Sigmoid colon (tissue), 7 donors: ENCODE measurements around the gene NR3C2. TPM values are rescaled to one million over a fixed set of nuclear protein-coding genes. Genes with fewer than 3 reads are reported as not detected.

Experiments
- DNase-seq: peaks from one replicate; pipeline ENCODE4 v3.0.0-alpha.2; 2019
- H3K27ac ChIP-seq, 4 donors: fragments of 200-600 bp; sonication (generic); one replicate each; pipeline ENCODE4 v1.5.1; 2016 to 2019; ENCODE audit warnings: mild to moderate bottlenecking in 1 of 4
- H3K27me3 ChIP-seq, 3 donors: fragments of 200-600 bp; sonication (generic); one replicate each; pipeline ENCODE4 v1.5.1; 2019; ENCODE audit warnings: mild to moderate bottlenecking in 1 of 3
- H3K36me3 ChIP-seq, 4 donors: fragments of 200-600 bp; sonication (generic); one replicate each; pipeline ENCODE4 v1.5.1; 2016 to 2019
- H3K4me1 ChIP-seq, 4 donors: fragments of 200-600 bp; sonication (generic); one replicate each; pipeline ENCODE4 v1.5.1; 2017 to 2019
- H3K4me3 ChIP-seq, 4 donors: fragments of 200-600 bp; sonication (generic); one replicate each; pipeline ENCODE4 v1.5.1; 2017 to 2019; ENCODE audit warnings: mild to moderate bottlenecking in 2 of 4, moderate library complexity in 1 of 4
- H3K9me3 ChIP-seq, 4 donors: fragments of 200-600 bp in 3 of 4; sonication (generic) in 3 of 4; one replicate each; pipeline versions ENCODE4 v1.5.1 to v1.6.1; 2013 to 2019
- CTCF ChIP-seq, 4 experiments: fragments of 450-650 bp in 3 of 4; fragments of 200-600 bp in 1 of 4; IDR thresholded peaks; one replicate each; pipeline ENCODE4 v1.5.1; 2016 to 2019; ENCODE audit warnings: antibody characterized with exemption in 4 of 4, mild to moderate bottlenecking in 3 of 4, moderate library complexity in 2 of 4
- EP300 ChIP-seq, 4 donors: sonication (generic); formaldehyde crosslinking; IDR thresholded peaks; one replicate each; pipeline ENCODE4 v1.6.1; 2017; ENCODE audit warnings: antibody characterized with exemption in 4 of 4
- POLR2A ChIP-seq, 2 donors: fragments of 450-650 bp; IDR thresholded peaks; one replicate each; pipeline ENCODE4 v1.6.1; 2016; ENCODE audit warnings: antibody characterized with exemption in 2 of 2, mild to moderate bottlenecking in 2 of 2, moderate library complexity in 2 of 2
- POLR2AphosphoS5 ChIP-seq, 4 donors: sonication (generic); formaldehyde crosslinking; IDR thresholded peaks; one replicate each; pipeline ENCODE4 v1.6.1; 2017; ENCODE audit warnings: antibody characterized with exemption in 4 of 4
- WGBS, 2 donors: extraction: QIAGEN DNeasy Blood & Tissue Kit; methylation state at CpG; one replicate each; pipeline ENCODE4 v1.1.7; 2013; 5-methylcytosine and 5-hydroxymethylcytosine counted together
- intact Hi-C: fragments of 100-400 bp; cut with DNase I; formaldehyde crosslinking; loops from one replicate; pipeline ENCODE4 v1.15.1; 2023
- polyA plus RNA-seq, 3 donors: library from polyadenylated mRNA; stranded (reverse); fragments of 200-250 nt; gene quantifications; one replicate each; pipeline ENCODE4 v1.2.3, GENCODE V29; 2013
- total RNA-seq, 4 donors: library from RNA; depleted of rRNA; stranded (reverse); fragments of >200 nt; gene quantifications; one replicate each; pipeline ENCODE4 v1.1.0, GENCODE V29; 2016
- donor health status: healthy with polysubstance abuse.
- donor health status: Bipolar disorder and iron deficiency.
- donor health status: healthy.

Gene NR3C2
- total and polyA plus RNA-seq, 7 donors = 15.6 to 34.9 (median 23.4) TPM

- H3K36me3 ChIP-seq = no peaks in the 10 kb centered on the region
- peaks cover 0 to 58% (median 46%) of the 10 kb centered on the region in 4 donors for H3K4me1 ChIP-seq
- intact Hi-C loops = no loop called here
- peak overlapping the region in 3 of 4 donors; percentile 2 to 58 (median 56) for H3K27ac ChIP-seq
- no peak for DNase-seq
- H3K27me3 ChIP-seq = no peaks in the 10 kb centered on the region
- no peak for TF ChIP-seq POLR2A (IDR thresholded peaks at IDR 0.05)
- no peak for TF ChIP-seq EP300 (IDR thresholded peaks at IDR 0.05)
- TF ChIP-seq POLR2AphosphoS5 (IDR thresholded peaks at IDR 0.05) = peak in 3 of 4 donors; percentile 60 to 76 (median 64)
- no peak for TF ChIP-seq CTCF (IDR thresholded peaks at IDR 0.05)
- no peaks in the 10 kb centered on the region for H3K9me3 ChIP-seq
- 61 to 85% methylated on average over 3 of the region's 3 CpGs for WGBS, 2 donors
- H3K4me3 ChIP-seq = no peak overlapping the region
Measured at GRCh38 chr4:148211533-148211932, 230.7 kb downstream of the NR3C2 start.

GRCh38 chr4:148210661-148211060 lies 231.6 kb downstream of the NR3C2 start:
- Histone ChIP-seq H3K9me3 (no peaks in the 10 kb centered on the region), H3K27me3 (no peaks in the 10 kb centered on the region), H3K27ac (peak overlapping the region in 2 of 4 donors; percentile 56 to 58), H3K36me3 (no peaks in the 10 kb centered on the region), H3K4me1 (peaks cover 0 to 50% (median 40%) of the 10 kb centered on the region in 4 donors), H3K4me3 (no peak overlapping the region)
- intact Hi-C loops = no loop called here
- WGBS, 2 donors = 94 to 99% methylated on average over 1 of the region's 1 CpG
- DNase-seq = no peak
- TF ChIP-seq EP300 (IDR thresholded peaks at IDR 0.05) (no peak), CTCF (IDR thresholded peaks at IDR 0.05) (no peak), POLR2AphosphoS5 (IDR thresholded peaks at IDR 0.05) (no peak), POLR2A (IDR thresholded peaks at IDR 0.05) (no peak)

- Histone ChIP-seq H3K27me3 (no peaks in the 10 kb centered on the region), H3K4me3 (no peak overlapping the region), H3K4me1 (peaks cover 0 to 44% (median 40%) of the 10 kb centered on the region in 4 donors), H3K9me3 (no peaks in the 10 kb centered on the region), H3K36me3 (no peaks in the 10 kb centered on the region), H3K27ac (no peak overlapping the region)
- intact Hi-C loops = no loop called here
- DNase-seq = no peak
- WGBS, 2 donors = 97 to 98% methylated on average over 3 of the region's 3 CpGs
- TF ChIP-seq EP300 (IDR thresholded peaks at IDR 0.05) (no peak), CTCF (IDR thresholded peaks at IDR 0.05) (no peak), POLR2AphosphoS5 (IDR thresholded peaks at IDR 0.05) (no peak), POLR2A (IDR thresholded peaks at IDR 0.05) (no peak)
Measured at GRCh38 chr4:148207068-148207467, 235.1 kb downstream of the NR3C2 start.

- H3K4me1 ChIP-seq = peaks cover 0 to 29% (median 24%) of the 10 kb centered on the region in 4 donors
- no peaks in the 10 kb centered on the region for H3K9me3 ChIP-seq
- no peaks in the 10 kb centered on the region for H3K27me3 ChIP-seq
- WGBS, 2 donors = 92 to 95% methylated on average over 3 of the region's 3 CpGs
- no peak overlapping the region for H3K4me3 ChIP-seq
- TF ChIP-seq POLR2AphosphoS5 (IDR thresholded peaks at IDR 0.05) = no peak
- TF ChIP-seq CTCF (IDR thresholded peaks at IDR 0.05) = no peak
- intact Hi-C loops = no loop called here
- DNase-seq = no peak
- H3K36me3 ChIP-seq = no peaks in the 10 kb centered on the region
- no peak overlapping the region for H3K27ac ChIP-seq
Measured at GRCh38 chr4:148205476-148205875, 236.7 kb downstream of the NR3C2 start.

- H3K36me3 ChIP-seq = no peaks in the 10 kb centered on the region
- 84 to 91% methylated on average over 1 of the region's 1 CpG for WGBS, 2 donors
- H3K9me3 ChIP-seq = no peaks in the 10 kb centered on the region
- no peak overlapping the region for H3K4me3 ChIP-seq
- peaks cover 0 to 23% (median 19%) of the 10 kb centered on the region in 4 donors for H3K4me1 ChIP-seq
- no peak overlapping the region for H3K27ac ChIP-seq
- intact Hi-C loops = no loop called here
- TF ChIP-seq EP300 (IDR thresholded peaks at IDR 0.05) (no peak), CTCF (IDR thresholded peaks at IDR 0.05) (no peak), POLR2A (IDR thresholded peaks at IDR 0.05) (no peak), POLR2AphosphoS5 (IDR thresholded peaks at IDR 0.05) (no peak)
- H3K27me3 ChIP-seq = no peaks in the 10 kb centered on the region
- no peak for DNase-seq
Measured at GRCh38 chr4:148204892-148205291, 237.3 kb downstream of the NR3C2 start.
